HepG2 (cell line): Measurements from ENCODE around the gene PIM1. TPM values are rescaled to one million over a fixed set of nuclear protein-coding genes. Genes with fewer than 3 reads are reported as not detected.

ENCODE experiments used
- EED ChIP-seq: sonication (generic); formaldehyde crosslinking; IDR thresholded peaks from 2 replicates; pipeline ENCODE4 v1.5.0; 2020; ENCODE audit warnings: mild to moderate bottlenecking, missing genetic modification reagents
- KDM3A ChIP-seq: IDR thresholded peaks from 2 replicates; pipeline ENCODE4 v1.6.1; 2018; ENCODE audit warnings: low read depth, missing compliant biosample characterization
- MAFF ChIP-seq: IDR thresholded peaks from 2 replicates; pipeline ENCODE4 v1.6.1; 2011; ENCODE audit warnings: low read depth, low read length, improper control_type of control experiment
- NCOA1 ChIP-seq: sonication (generic); formaldehyde crosslinking; IDR thresholded peaks from 2 replicates; pipeline ENCODE4 v1.9.0; 2021; ENCODE audit warnings: missing genetic modification reagents
- NFE2L1 ChIP-seq: sonication (generic); formaldehyde crosslinking; IDR thresholded peaks from 2 replicates; pipeline ENCODE4 v1.4.0; 2020; ENCODE audit warnings: missing genetic modification reagents, mild to moderate bottlenecking, borderline replicate concordance
- NR2C2 ChIP-seq: sonication (generic); formaldehyde crosslinking; IDR thresholded peaks from 2 replicates; pipeline ENCODE4 v1.4.0; 2020; ENCODE audit warnings: missing genetic modification reagents, mild to moderate bottlenecking, moderate library complexity, borderline replicate concordance
- PAWR ChIP-seq: sonication (generic); formaldehyde crosslinking; IDR thresholded peaks from 2 replicates; pipeline ENCODE4 v1.4.0; 2020; ENCODE audit warnings: missing genetic modification reagents, mild to moderate bottlenecking, borderline replicate concordance
- RERE ChIP-seq: IDR thresholded peaks from 2 replicates; pipeline ENCODE4 v1.6.1; 2016; ENCODE audit warnings: low read depth, missing genetic modification reagents, missing compliant biosample characterization
- SMYD3 ChIP-seq: sonication (generic); formaldehyde crosslinking; IDR thresholded peaks from 2 replicates; pipeline ENCODE4 v1.8.1; 2023; ENCODE audit warnings: mild to moderate bottlenecking, missing genetic modification reagents
- SNAPC4 ChIP-seq: sonication (generic); formaldehyde crosslinking; IDR thresholded peaks from 2 replicates; pipeline ENCODE4 v1.4.0; 2020; ENCODE audit warnings: mild to moderate bottlenecking, missing genetic modification reagents
- ZNF260 ChIP-seq: sonication (generic); formaldehyde crosslinking; IDR thresholded peaks from 2 replicates; pipeline ENCODE4 v1.4.0; 2020; ENCODE audit warnings: missing genetic modification reagents, low read depth, mild to moderate bottlenecking, borderline replicate concordance
- ZNF740 ChIP-seq: sonication (generic); formaldehyde crosslinking; IDR thresholded peaks from 2 replicates; pipeline ENCODE4 v1.4.0; 2020; ENCODE audit warnings: missing genetic modification reagents
- polyA plus RNA-seq, 8 experiments: library from polyadenylated mRNA; depleted of rRNA in 3 of 8; stranded (reverse) in 7 of 8; unstranded in 1 of 8; fragments of >200 nt; fragmentation: Illumina TruSeq in 4 of 8; extraction: Trizol in 4 of 8; gene quantifications; 2 replicates each; pipeline versions ENCODE4 v1.2.1 to v1.2.3, GENCODE V29; 2011 to 2016; ENCODE audit warnings: low read depth in 4 of 8, missing spikeins in 1 of 8, mixed read lengths in 1 of 8; ENCODE audit not compliant: insufficient read depth in 1 of 8
- total RNA-seq, 5 experiments: library from RNA; depleted of rRNA; stranded (reverse); fragments of >200 nt; fragmentation: Illumina TruSeq; extraction: Trizol; gene quantifications; 2 replicates each; pipeline ENCODE4 v1.2.3, GENCODE V29; 2016; ENCODE audit warnings: low read depth in 1 of 5

PIM1 gene
- total and polyA plus RNA-seq, 2 of the 13 experiments (the other 11 are each of a cell fraction or from before 2014, with no cell fraction given), result 29.4 to 117 TPM

DNA sequence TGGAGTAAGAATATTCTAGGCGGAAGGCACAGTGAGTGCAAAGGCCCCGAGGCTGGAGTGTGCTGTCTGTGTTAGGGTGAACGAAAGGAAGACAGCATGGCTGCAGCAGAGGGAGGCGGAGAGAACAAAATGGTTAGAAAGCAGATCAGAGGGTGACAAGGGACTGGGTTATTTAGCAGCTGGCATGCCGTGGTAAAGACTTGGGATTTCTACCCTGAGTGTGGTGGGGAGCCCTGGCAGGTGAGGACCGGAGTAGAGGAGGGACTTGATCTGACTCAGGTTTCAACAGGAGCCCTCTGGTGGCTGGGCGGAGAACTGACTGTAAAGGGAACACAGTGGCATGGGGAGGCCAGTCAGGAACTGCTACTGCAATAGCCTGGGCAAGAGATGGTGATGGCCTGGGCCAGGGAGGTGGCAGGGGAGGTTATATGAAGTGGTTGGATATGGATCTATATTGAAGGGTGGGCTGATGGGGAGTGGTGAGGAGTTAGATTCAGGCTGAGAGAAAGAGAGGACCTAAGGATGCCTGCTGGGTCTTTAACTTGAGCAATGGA lies 38.0 kb downstream of the PIM1 start (continued):
- no peak for TF ChIP-seq RERE (CRISPR knock-in tag)
- no peak for TF ChIP-seq SNAPC4
- TF ChIP-seq EED (CRISPR knock-in tag), result no peak
- no peak for TF ChIP-seq NR2C2 (CRISPR knock-in tag)
- TF ChIP-seq SMYD3 (CRISPR knock-in tag), result no peak
- no peak for TF ChIP-seq NFE2L1 (CRISPR knock-in tag)
- TF ChIP-seq PAWR, result no peak
- TF ChIP-seq NCOA1 (CRISPR knock-in tag), result no peak
- no peak; the same call in 1 of the 2 replicates for TF ChIP-seq KDM3A (CRISPR knock-in tag)
- TF ChIP-seq ZNF740 (CRISPR knock-in tag), result no peak
- no peak for TF ChIP-seq ZNF260 (CRISPR knock-in tag)
- TF ChIP-seq MAFF, result no peak
